Measurements from ENCODE around the gene IKZF3. TPM values are rescaled to one million over a fixed set of nuclear protein-coding genes. Genes with fewer than 3 reads are reported as not detected.
A peak's percentile ranks its signal among the peaks of the same experiment; 100 is the strongest.

IKZF3 gene
- total RNA-seq, 4 donors from 2014 or later, result 1.8 to 2.8 (median 2.6) TPM

DNA sequence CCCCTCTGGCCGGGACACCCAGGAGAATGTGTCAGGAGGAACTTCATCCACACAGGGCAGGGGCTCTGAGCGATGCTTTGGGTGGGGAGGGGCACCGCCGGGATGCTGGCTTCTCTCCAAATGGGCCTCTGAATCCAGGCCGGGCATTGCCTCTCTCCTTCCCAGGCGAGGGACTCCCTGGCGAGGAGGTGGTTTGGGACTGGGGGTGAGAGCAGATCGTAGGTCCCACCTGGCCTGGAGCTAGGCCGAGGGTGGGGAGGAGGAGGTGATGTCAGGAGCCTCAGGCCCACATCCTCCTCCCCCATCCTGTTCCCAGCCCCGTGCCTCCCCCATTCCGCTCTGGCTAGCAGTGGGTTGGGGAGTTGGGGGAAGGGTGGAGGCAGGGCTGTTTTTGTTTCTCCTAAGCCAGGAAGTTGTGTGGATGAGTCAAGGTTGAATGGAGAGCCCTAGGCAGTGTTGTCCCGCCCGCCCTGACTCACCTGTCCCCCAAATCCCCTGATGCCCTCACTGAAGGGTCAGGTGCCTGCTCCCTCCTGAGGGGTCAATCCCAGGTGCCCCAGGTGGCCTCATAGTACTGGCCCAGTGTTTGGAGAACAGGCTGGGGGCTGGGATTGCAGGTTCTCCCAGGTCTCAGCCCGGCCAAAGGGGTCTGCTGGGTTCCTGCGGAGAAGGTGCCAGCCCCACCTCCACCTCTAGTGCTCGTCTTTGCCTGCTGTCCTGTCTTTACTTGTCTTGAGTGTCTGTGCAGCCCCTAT lies 123.6 kb downstream of the IKZF3 start:
- Histone ChIP-seq H3K4me1 (peaks cover 21 to 28% of the 10 kb centered on the region in 2 donors), H3K4me3 (replicated peaks in 1 of 3) (peak overlapping the region in 1 of 3 donors; percentile 49), H3K36me3 (peaks cover 0 to 12% of the 10 kb centered on the region in 2 donors), H3K9me3 (no peaks in the 10 kb centered on the region), H3K27ac (peak overlapping the region in 1 of 3 donors; percentile 84), H3K27me3 (no peaks in the 10 kb centered on the region)
- DNase-seq, result peak; percentile 27 to 44
- WGBS, 2 donors, result 40 to 65% methylated on average over 8 to 14 of the region's 16 CpGs
- intact Hi-C loops (cut with DNase I), result loop anchor here (5.0 kb wide), 1 partner anchor 108 kb away; no protein-coding TSS in a partner anchor
- TF ChIP-seq CTCF (IDR thresholded peaks at IDR 0.05) (no peak), POLR2A (IDR thresholded peaks at IDR 0.05) (no peak)

DNA sequence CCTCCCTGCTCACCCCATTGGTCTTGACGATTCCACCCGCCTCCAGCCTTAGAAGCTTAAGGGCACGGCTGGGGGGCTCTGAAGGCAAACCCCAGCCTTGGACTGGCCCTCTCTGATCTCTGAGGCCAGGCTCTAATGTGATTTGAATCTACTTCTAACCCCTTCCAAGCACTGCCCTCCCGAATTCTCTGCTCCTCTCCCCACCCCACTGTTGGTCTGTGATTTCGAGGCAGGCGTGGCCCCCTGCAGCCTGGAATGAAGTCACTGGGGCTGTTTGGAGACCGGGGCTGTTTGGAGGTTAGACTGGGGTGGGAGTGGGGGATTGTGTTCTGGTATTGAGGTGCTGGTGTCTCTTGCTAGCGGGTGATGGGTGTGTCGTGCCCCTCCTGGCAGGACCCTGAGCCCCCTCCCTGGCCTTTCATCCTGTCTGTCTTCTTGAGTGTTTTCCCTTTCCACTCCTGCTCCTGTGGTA lies 124.2 kb downstream of the IKZF3 start:
- peak overlapping the region; percentile 4 to 84 (median 58) for H3K27ac ChIP-seq
- peaks cover 21 to 28% of the 10 kb centered on the region in 2 donors for H3K4me1 ChIP-seq
- H3K27me3 ChIP-seq, result no peaks in the 10 kb centered on the region
- H3K36me3 ChIP-seq, result peaks cover 0 to 6% of the 10 kb centered on the region in 2 donors
- H3K4me3 ChIP-seq (replicated peaks in 1 of 3), result peak overlapping the region in 1 of 3 donors; percentile 49
- H3K9me3 ChIP-seq, result no peaks in the 10 kb centered on the region
- intact Hi-C loops (cut with DNase I), result loop anchor here (5.0 kb wide), 1 partner anchor 108 kb away; no protein-coding TSS in a partner anchor
- TF ChIP-seq CTCF (IDR thresholded peaks at IDR 0.05) (no peak), POLR2A (IDR thresholded peaks at IDR 0.05) (no peak)
- no peak for DNase-seq
- WGBS, 2 donors, result 35 to 41% methylated on average over 8 to 9 of the region's 9 CpGs

GRCh38 chr17:39738983-39739884 lies 124.9 kb downstream of the IKZF3 start:
- peak overlapping the region; percentile 2 to 49 (median 6) for H3K4me3 ChIP-seq (replicated peaks in 1 of 3)

DNA sequence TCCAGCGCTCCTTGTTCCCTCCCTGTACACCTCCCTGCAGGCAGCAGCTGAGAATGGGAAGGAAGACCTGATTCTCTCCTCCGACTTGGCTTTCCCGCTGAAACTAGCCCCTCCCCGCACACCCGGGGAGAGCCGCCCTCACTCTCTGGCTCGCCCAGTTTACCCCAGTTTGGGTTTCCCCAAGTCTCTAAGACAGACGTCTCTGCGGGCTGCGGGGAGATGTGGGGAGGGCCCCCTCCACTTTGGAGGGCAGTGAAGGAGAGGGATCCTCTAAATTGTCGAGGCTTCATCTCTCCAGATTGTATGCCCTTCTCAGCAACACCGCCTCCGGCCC lies 125.6 kb downstream of the IKZF3 start:
- no peaks in the 10 kb centered on the region for H3K9me3 ChIP-seq
- no peaks in the 10 kb centered on the region for H3K27me3 ChIP-seq
- WGBS, 2 donors, result 2 to 4% methylated on average over 12 to 13 of the region's 13 CpGs
- H3K4me3 ChIP-seq (replicated peaks in 1 of 3), result peak overlapping the region; percentile 0 to 49 (median 15)
- H3K4me1 ChIP-seq, result peaks cover 21 to 28% of the 10 kb centered on the region in 2 donors
- TF ChIP-seq CTCF (IDR thresholded peaks at IDR 0.05) (no peak), POLR2A (IDR thresholded peaks at IDR 0.05) (no peak)
- no peaks in the 10 kb centered on the region for H3K36me3 ChIP-seq
- intact Hi-C loops (cut with DNase I), result no loop called here
- peak overlapping the region; percentile 62 to 84 (median 77) for H3K27ac ChIP-seq
- peak; percentile 66 to 71 for DNase-seq

More at GRCh38 chr17:39738983-39739884, 124.9 kb downstream of the IKZF3 start:
- Histone ChIP-seq H3K36me3 (no peaks in the 10 kb centered on the region), H3K27ac (peak overlapping the region; percentile 62 to 84 (median 77)), H3K27me3 (no peaks in the 10 kb centered on the region), H3K9me3 (no peaks in the 10 kb centered on the region), H3K4me1 (peaks cover 21 to 28% of the 10 kb centered on the region in 2 donors)
- intact Hi-C loops (cut with DNase I), result no loop called here
- TF ChIP-seq POLR2A (IDR thresholded peaks at IDR 0.05) (peak in 1 of 2 donors; percentile 24), CTCF (IDR thresholded peaks at IDR 0.05) (no peak)
- peak; percentile 82 to 85 for DNase-seq
- WGBS, 2 donors, result 3 to 10% methylated on average over 15 to 28 of the region's 32 CpGs

All from thyroid gland (tissue), 4 donors.